ENCODE measurements around the gene C2. TPM values are rescaled to one million over a fixed set of nuclear protein-coding genes. Genes with fewer than 3 reads are reported as not detected.

Gene C2
- 10 to 100 TPM; 30.6 to 96.1 (median 46.0) TPM for total RNA-seq

DNA sequence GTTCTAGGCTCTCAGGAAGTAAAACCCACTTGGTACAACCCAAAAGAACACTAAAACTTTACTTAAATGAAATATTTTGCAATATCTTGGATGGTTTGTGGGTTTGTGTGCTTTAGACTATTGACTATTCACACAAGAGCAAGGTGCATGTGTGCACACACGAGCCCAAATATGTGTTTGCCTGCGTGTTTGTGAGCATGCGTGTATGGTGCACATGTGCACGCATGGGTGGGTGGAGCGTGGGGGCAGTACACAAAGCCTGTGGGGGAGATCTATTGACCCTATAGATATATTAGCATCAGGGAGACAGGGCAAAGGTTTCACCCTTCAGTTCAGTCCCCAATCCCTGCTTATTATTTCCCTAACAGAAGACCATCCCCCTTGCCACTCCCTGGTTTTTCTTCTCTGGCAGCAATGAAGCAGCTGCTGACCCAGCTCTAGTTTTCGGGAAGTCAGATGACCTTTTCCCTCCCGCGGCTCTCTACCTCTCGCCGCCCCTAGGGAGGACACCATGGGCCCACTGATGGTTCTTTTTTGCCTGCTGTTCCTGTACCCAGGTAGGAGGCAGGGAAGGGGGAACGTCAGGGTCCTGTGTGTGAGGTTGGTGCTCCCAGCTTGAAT lies at the start of gene C2:
Gene C2 (plus strand): TSS at position 476 of the 621 bp plus-strand sequence. CDS start 36 bp downstream, at position 512.
- DNase-seq (ENCODE audit: low spot score) (no peak), ATAC-seq (ENCODE audit: low FRiP score) (peak; percentile 72)
- TF ChIP-seq, protein P1, sequence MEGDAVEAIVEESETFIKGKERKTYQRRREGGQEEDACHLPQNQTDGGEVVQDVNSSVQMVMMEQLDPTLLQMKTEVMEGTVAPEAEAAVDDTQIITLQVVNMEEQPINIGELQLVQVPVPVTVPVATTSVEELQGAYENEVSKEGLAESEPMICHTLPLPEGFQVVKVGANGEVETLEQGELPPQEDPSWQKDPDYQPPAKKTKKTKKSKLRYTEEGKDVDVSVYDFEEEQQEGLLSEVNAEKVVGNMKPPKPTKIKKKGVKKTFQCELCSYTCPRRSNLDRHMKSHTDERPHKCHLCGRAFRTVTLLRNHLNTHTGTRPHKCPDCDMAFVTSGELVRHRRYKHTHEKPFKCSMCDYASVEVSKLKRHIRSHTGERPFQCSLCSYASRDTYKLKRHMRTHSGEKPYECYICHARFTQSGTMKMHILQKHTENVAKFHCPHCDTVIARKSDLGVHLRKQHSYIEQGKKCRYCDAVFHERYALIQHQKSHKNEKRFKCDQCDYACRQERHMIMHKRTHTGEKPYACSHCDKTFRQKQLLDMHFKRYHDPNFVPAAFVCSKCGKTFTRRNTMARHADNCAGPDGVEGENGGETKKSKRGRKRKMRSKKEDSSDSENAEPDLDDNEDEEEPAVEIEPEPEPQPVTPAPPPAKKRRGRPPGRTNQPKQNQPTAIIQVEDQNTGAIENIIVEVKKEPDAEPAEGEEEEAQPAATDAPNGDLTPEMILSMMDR (IDR thresholded peaks at IDR 0.05), result no peak

DNA sequence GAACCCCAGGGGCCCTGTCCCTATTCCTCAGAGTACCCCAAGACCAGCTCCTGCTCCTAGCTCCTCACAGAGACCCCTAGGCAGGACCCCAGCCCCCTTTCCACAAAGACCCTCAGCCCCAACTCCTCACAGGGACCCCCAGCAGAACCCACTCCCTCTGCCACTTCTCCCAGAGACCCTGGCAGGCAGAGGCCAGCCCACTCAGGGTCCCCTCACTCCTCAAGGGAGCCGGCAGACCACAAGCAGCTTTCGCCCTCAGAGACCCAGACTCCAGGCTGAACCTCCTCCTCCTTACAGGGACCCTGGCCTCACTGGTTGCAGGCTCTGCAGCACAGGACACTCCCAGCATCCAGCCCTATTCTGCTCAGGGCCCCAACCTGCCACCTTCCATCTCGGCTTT lies 49.3 kb upstream of the C2 start:
- DNase-seq (ENCODE audit: low spot score) (no peak), ATAC-seq (ENCODE audit: low FRiP score) (no peak)
- TF ChIP-seq, protein P1 (IDR thresholded peaks at IDR 0.05), result no peak

- TF ChIP-seq, protein P1 (IDR thresholded peaks at IDR 0.05), result no peak
- ATAC-seq (ENCODE audit: low FRiP score), result peak; percentile 10
- no peak for DNase-seq (ENCODE audit: low spot score)
Measured at GRCh38 chr6:31878726-31879125, 48.8 kb upstream of the C2 start, which contains the start of gene SLC44A4. SLC44A4 (minus strand) TSS chr6:31878997; CDS start chr6:31878980, 17 bp downstream.

DNA sequence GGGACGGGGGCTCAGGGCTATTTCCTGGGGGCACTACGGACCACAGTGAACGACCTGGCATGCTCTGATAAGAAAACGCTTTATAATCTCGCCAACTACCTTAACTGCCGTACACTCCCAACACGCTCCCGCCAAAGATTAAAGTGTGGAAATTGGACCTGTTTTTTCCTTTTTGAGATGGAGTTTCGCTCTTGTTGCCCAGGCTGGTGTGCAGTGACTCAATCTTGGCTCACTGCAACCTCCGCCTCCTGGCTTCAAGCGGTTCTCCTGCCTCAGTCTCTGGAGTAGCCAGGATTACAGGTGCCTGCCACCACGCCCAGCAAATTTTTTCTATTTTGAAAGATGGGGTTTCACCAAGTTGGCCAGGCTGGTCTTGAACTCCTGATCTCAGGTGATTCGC lies 48.4 kb upstream of the C2 start:
- DNase-seq (ENCODE audit: low spot score) (no peak), ATAC-seq (ENCODE audit: low FRiP score) (no peak)
- TF ChIP-seq, protein P1 (IDR thresholded peaks at IDR 0.05), result no peak

DNA sequence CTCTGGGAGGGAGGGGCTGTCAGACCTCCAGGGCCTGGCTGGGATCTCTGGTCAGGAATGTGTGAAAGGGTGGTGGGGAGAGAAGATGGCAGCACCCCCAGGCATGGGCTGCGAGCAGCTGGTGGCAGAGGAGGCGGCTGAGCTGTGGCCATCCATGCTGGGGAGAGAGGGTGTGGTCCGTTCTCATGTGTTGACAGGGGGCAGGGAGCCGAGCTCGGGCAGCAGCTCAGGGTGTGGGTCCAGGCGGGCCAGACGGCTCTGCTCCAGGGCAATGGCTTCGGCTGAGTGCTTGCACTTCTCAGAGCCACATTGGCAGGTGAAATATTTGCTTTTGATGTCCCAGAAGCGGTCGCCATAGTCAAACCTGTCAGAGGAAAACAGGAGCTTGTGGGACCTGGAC lies 47.6 kb upstream of the C2 start:
- DNase-seq (ENCODE audit: low spot score), result no peak
- ATAC-seq (ENCODE audit: low FRiP score), result no peak
- TF ChIP-seq, protein P1 (IDR thresholded peaks at IDR 0.05), result no peak

- TF ChIP-seq, protein P1 (IDR thresholded peaks at IDR 0.05), result no peak
- no peak for ATAC-seq (ENCODE audit: low FRiP score)
- DNase-seq (ENCODE audit: low spot score), result no peak
Measured at GRCh38 chr6:31880616-31881015, 46.9 kb upstream of the C2 start.

DNA sequence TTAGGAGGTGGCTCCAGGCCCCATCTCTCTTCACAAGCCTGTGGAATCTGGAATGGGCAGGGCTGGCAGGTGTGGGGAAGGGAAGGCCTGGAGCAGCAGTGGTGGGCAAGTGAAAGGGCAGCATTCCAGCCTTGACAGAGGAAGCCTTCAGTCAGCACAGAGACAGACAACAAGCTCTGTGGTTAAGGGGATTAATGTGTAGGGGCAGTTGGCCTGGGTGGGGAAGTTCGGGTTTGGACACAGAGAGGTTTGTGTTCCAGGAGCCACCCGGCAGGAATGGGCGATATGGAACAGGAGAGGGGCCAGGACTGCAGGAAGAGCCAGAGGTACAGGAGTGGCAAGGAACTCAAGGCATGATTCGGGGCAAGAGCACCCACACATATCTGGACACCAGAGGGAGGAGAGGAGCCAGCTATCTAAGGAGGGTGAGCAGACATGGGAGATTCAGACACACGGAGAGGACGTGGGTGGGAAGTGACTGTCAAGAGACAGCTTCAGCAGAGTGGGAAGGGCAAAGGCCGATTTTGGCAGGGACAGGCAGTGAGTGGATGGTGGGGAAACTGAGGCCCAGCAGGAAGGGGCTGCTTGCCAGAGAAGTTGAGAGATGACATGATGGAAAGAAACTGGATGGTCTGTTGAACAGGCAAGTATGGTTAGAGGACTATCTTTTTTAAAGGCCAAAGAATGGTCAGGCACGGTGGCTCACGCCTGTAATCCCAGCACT lies 46.2 kb upstream of the C2 start:
- TF ChIP-seq, protein P1 (IDR thresholded peaks at IDR 0.05), result no peak
- DNase-seq (ENCODE audit: low spot score) (no peak), ATAC-seq (ENCODE audit: low FRiP score) (no peak)
